CD14-positive monocyte (primary cell): ENCODE measurements around the gene TBX15. TPM values are rescaled to one million over a fixed set of nuclear protein-coding genes. Genes with fewer than 3 reads are reported as not detected.

Experiments
- DNase-seq, 3 donors: peaks; one replicate each; pipeline ENCODE4 v3.0.0-alpha.2; 2011 to 2022
- H2AFZ ChIP-seq: 2 replicates; pipeline ENCODE4 v1.6.0; 2012; ENCODE audit warnings: mild to moderate bottlenecking, low read depth, low read length, inconsistent platforms; ENCODE audit not compliant: insufficient read depth, poor library complexity, severe bottlenecking
- H3K27ac ChIP-seq, 2 donors: 1 replicate in 1 of 2; 2 replicates in 1 of 2; pipeline ENCODE4 v1.5.1; 2012 to 2013; ENCODE audit warnings: low read length in 2 of 2, control low read depth in 1 of 2, inconsistent platforms in 1 of 2, low read depth in 1 of 2, mild to moderate bottlenecking in 1 of 2
- H3K27me3 ChIP-seq, 2 donors: one replicate each; pipeline versions ENCODE4 v1.6.0 to v1.6.1; 2011 to 2013; ENCODE audit warnings: low read length in 2 of 2; ENCODE audit not compliant: control insufficient read depth in 2 of 2, insufficient read depth in 2 of 2
- H3K36me3 ChIP-seq, 2 donors: replicated peaks in 1 of 2; 1 replicate in 1 of 2; 2 replicates in 1 of 2; pipeline versions ENCODE4 v1.5.1 to v1.6.1; 2012 to 2013; ENCODE audit warnings: low read length in 2 of 2, control low read depth in 1 of 2, inconsistent platforms in 1 of 2, mild to moderate bottlenecking in 1 of 2; ENCODE audit not compliant: insufficient read depth in 2 of 2, control insufficient read depth in 1 of 2
- H3K4me1 ChIP-seq, 2 donors: 1 replicate in 1 of 2; 2 replicates in 1 of 2; pipeline versions ENCODE4 v1.5.1 to v1.6.1; 2012 to 2013; ENCODE audit warnings: low read length in 2 of 2, control low read depth in 1 of 2, inconsistent platforms in 1 of 2, mild to moderate bottlenecking in 1 of 2, moderate library complexity in 1 of 2; ENCODE audit not compliant: insufficient read depth in 2 of 2, control insufficient read depth in 1 of 2
- H3K4me2 ChIP-seq: replicated peaks from 2 replicates; pipeline ENCODE3; 2012; ENCODE audit warnings: low read length, moderate library complexity, mild to moderate bottlenecking; ENCODE audit not compliant: poor library complexity, severe bottlenecking; ENCODE audit errors: extremely low read depth
- H3K4me3 ChIP-seq, 3 experiments: fragments of 200-600 bp in 1 of 3; sonication (generic) in 1 of 3; replicated peaks in 1 of 3; 1 replicate in 2 of 3; 2 replicates in 1 of 3; pipeline ENCODE4 v1.5.1; 2011 to 2013; ENCODE audit warnings: low read length in 3 of 3, mild to moderate bottlenecking in 3 of 3, control low read depth in 2 of 3, low read depth in 2 of 3, inconsistent platforms in 1 of 3, moderate library complexity in 1 of 3
- H3K79me2 ChIP-seq: 2 replicates; pipeline ENCODE4 v1.6.0; 2012; ENCODE audit warnings: mild to moderate bottlenecking, control low read depth, inconsistent platforms, low read length, moderate library complexity; ENCODE audit not compliant: insufficient read depth
- H3K9ac ChIP-seq: 2 replicates; pipeline ENCODE4 v1.6.0; 2017; ENCODE audit warnings: low read length, mild to moderate bottlenecking; ENCODE audit not compliant: insufficient read depth, poor library complexity, severe bottlenecking
- H3K9me3 ChIP-seq, 2 donors: replicated peaks in 1 of 2; 1 replicate in 1 of 2; 2 replicates in 1 of 2; pipeline versions ENCODE4 v1.5.1 to v1.6.1; 2012 to 2013; ENCODE audit warnings: low read length in 2 of 2, control low read depth in 1 of 2; ENCODE audit not compliant: control insufficient read depth in 1 of 2, insufficient read depth in 1 of 2
- H4K20me1 ChIP-seq: 2 replicates; pipeline ENCODE4 v1.6.0; 2012; ENCODE audit warnings: mild to moderate bottlenecking, low read length, control low read depth, moderate library complexity; ENCODE audit not compliant: insufficient read depth
- H3K27ac Mint-ChIP-seq, 7 donors: one replicate each; pipeline ENCODE4 v1.8.0; 2020; ENCODE audit warnings: mild to moderate bottlenecking in 7 of 7, mixed read lengths in 7 of 7, moderate library complexity in 6 of 7, inconsistent platforms in 2 of 7
- H3K27me3 Mint-ChIP-seq, 3 donors: one replicate each; pipeline ENCODE4 v1.8.0; 2021 to 2022; ENCODE audit warnings: low read depth in 3 of 3, mild to moderate bottlenecking in 3 of 3, mixed read lengths in 3 of 3, moderate library complexity in 3 of 3, inconsistent platforms in 1 of 3
- H3K36me3 Mint-ChIP-seq, 2 donors: one replicate each; pipeline ENCODE4 v1.8.0; 2020; ENCODE audit warnings: mixed read lengths in 2 of 2, inconsistent platforms in 1 of 2, mild to moderate bottlenecking in 1 of 2
- H3K4me1 Mint-ChIP-seq: one replicate; pipeline ENCODE4 v1.8.0; 2020; ENCODE audit warnings: mild to moderate bottlenecking, mixed read lengths
- H3K4me3 Mint-ChIP-seq, 2 donors: one replicate each; pipeline ENCODE4 v1.8.0; 2020; ENCODE audit warnings: mild to moderate bottlenecking in 2 of 2, mixed read lengths in 2 of 2, moderate library complexity in 1 of 2
- H3K9me3 Mint-ChIP-seq, 7 donors: one replicate each; pipeline ENCODE4 v1.8.0; 2020 to 2022; ENCODE audit warnings: mixed read lengths in 7 of 7, mild to moderate bottlenecking in 6 of 7, moderate library complexity in 6 of 7, inconsistent platforms in 2 of 7
- WGBS: methylation state at CpG from one replicate; pipeline ENCODE4 v1.1.5; 2013; ENCODE audit warnings: missing lambda C conversion rate; ENCODE audit not compliant: insufficient coverage; 5-methylcytosine and 5-hydroxymethylcytosine counted together
- intact Hi-C, 2 donors: fragments of 100-400 bp; cut with micrococcal nuclease; formaldehyde crosslinking; loops; one replicate each; pipeline versions ENCODE4 v1.15.0 to v1.15.1; 2023
- polyA plus RNA-seq, 3 donors: library from polyadenylated mRNA; depleted of rRNA in 1 of 3; unstranded in 2 of 3; stranded (reverse) in 1 of 3; fragments of 300-500 nt in 2 of 3; fragments of >200 nt in 1 of 3; fragmentation: Illumina TruSeq in 2 of 3; gene quantifications; 1 replicate in 2 of 3; 2 replicates in 1 of 3; pipeline ENCODE4 v1.2.3, GENCODE V29; 2012 to 2021
- TF ChIP-seq, protein P1 (sequence below): fragments of 200-600 bp; IDR thresholded peaks from one replicate; pipeline ENCODE4 v1.8.0; 2022; ENCODE audit warnings: antibody characterized with exemption, mild to moderate bottlenecking

Gene TBX15
- polyA plus RNA-seq, 3 donors = not detected

DNA sequence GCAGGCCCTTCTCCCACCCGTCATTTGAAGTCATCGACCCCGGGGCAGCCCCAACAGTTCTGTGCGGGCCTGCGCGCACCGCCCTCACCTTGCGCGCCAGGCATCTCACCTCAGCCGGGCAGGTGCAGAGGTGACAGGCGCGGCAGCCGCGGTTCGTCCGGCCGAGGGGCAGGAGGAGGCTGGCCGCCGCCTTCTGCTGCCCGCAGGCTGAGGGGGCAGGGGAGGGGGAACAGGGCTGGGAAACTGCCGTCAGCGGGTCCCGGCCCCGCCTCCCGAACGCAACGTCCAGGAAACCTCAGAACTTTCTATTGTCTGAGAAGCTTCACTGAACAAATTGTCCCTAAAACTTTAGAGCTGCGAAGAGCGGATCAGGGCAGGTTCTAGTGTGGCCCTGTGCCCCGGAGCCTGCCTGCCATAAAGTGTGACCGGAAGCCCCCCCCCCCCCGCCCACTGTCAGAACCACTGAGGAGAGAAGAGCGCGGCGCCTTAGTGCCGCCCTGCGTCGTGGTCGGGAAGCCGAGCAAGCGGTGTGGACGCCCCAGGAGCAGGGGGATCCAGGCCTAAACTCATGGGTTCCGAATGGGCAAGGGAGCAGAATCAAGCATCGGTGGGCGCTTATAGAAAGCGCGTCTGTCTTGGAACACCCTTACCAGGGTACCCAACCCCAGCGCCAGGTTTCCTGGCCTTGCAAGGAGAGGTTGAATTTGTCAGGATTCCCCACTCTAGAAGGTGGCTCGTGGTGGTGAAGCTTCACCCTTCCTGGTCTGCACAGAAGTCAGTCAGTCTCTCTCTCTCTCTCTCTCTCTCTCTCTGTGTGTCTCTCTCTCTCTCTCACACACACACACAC, 13.3 kb upstream of the TBX15 start:
- peaks cover 9 to 14% of the 10 kb centered on the region in 2 donors for H3K36me3 Mint-ChIP-seq
- no peaks in the 10 kb centered on the region for H3K36me3 ChIP-seq
- H3K79me2 ChIP-seq = no peaks in the 10 kb centered on the region
- no peak overlapping the region for H3K9ac ChIP-seq
- intact Hi-C loops = no loop called here
- peaks cover 95 to 99% (median 97%) of the 10 kb centered on the region in 3 donors for H3K27me3 Mint-ChIP-seq
- H3K4me2 ChIP-seq = peak overlapping the region; percentile 74
- no peak overlapping the region for H3K27ac ChIP-seq
- H3K27me3 ChIP-seq = peaks cover 88 to 98% of the 10 kb centered on the region in 2 donors
- peaks cover 25 to 27% of the 10 kb centered on the region in 2 donors for H3K4me1 ChIP-seq
- H2AFZ ChIP-seq = peak overlapping the region; percentile 29
- H3K9me3 ChIP-seq = peaks cover 8 to 71% of the 10 kb centered on the region in 2 donors
- H4K20me1 ChIP-seq = no peaks in the 10 kb centered on the region
- TF ChIP-seq, protein P1, sequence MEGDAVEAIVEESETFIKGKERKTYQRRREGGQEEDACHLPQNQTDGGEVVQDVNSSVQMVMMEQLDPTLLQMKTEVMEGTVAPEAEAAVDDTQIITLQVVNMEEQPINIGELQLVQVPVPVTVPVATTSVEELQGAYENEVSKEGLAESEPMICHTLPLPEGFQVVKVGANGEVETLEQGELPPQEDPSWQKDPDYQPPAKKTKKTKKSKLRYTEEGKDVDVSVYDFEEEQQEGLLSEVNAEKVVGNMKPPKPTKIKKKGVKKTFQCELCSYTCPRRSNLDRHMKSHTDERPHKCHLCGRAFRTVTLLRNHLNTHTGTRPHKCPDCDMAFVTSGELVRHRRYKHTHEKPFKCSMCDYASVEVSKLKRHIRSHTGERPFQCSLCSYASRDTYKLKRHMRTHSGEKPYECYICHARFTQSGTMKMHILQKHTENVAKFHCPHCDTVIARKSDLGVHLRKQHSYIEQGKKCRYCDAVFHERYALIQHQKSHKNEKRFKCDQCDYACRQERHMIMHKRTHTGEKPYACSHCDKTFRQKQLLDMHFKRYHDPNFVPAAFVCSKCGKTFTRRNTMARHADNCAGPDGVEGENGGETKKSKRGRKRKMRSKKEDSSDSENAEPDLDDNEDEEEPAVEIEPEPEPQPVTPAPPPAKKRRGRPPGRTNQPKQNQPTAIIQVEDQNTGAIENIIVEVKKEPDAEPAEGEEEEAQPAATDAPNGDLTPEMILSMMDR = no peak
- peak overlapping the region in 3 of 7 donors; percentile 30 to 89 (median 87) for H3K27ac Mint-ChIP-seq
- no peak for DNase-seq
- H3K4me3 ChIP-seq = peak overlapping the region; percentile 9 to 65 (median 15)
- peaks cover 2 to 48% (median 32%) of the 10 kb centered on the region in 7 donors for H3K9me3 Mint-ChIP-seq
- H3K4me3 Mint-ChIP-seq = peak overlapping the region; percentile 66 to 94
- peaks cover 38% of the 10 kb centered on the region for H3K4me1 Mint-ChIP-seq
- 4% methylated on average over 39 of the region's 49 CpGs for WGBS

DNA sequence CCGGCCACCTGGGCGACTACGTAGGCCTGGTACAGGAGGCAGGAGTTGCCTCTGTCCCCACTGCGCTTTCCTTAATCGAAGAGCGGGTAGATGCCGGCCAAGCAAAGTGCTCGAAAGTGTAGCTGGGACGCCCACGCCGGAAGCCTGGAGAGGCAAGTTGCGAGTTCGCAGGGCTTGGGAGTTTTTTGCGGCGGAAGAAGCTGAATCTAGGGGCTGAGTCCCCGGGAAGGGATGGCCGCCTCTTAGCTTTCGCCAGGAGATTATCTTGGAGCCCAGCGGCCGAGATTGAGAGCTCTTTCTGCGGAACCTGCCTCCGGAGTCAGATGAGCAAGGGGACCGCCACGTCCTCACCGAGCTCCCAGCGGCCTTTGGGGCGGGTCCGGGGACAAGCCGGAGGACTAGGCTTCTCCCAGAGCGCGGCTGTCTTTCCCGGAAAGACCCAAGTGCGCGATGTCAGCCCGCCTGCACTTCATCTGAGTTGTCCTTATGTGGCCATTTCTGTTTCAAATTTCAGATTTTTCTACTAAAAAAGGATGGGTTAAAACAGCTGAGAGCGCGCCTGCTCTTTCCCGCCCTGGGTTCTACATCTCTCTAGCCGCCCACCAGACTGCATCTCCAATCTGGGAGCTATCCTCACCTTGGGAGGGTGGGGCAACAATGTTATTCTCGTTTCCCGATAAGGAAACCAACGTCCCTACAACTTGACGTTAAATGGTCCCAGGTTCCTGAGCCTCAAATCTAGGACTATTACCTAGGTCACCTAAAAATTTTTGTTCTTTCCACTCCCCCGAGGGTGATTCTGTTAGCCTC, 12.4 kb upstream of the TBX15 start:
- Histone ChIP-seq H3K4me3 (peak overlapping the region in 1 of 3 experiments; percentile 65), H3K79me2 (no peaks in the 10 kb centered on the region), H3K4me1 (peaks cover 25 to 27% of the 10 kb centered on the region in 2 donors), H3K27me3 (peaks cover 88 to 98% of the 10 kb centered on the region in 2 donors), H2AFZ (peak overlapping the region; percentile 29), H4K20me1 (no peaks in the 10 kb centered on the region), H3K27ac (no peak overlapping the region), H3K4me2 (peak overlapping the region; percentile 74), H3K36me3 (no peaks in the 10 kb centered on the region), H3K9me3 (peaks cover 8 to 70% of the 10 kb centered on the region in 2 donors), H3K9ac (no peak overlapping the region)
- no peak for DNase-seq
- WGBS = 5% methylated on average over 40 of the region's 44 CpGs
- Mint-ChIP-seq H3K36me3 (peaks cover 5 to 14% of the 10 kb centered on the region in 2 donors), H3K4me3 (peak overlapping the region; percentile 57 to 94), H3K9me3 (peaks cover 2 to 45% (median 27%) of the 10 kb centered on the region in 7 donors), H3K27me3 (peaks cover 95 to 99% (median 97%) of the 10 kb centered on the region in 3 donors), H3K4me1 (peaks cover 36% of the 10 kb centered on the region), H3K27ac (no peak overlapping the region)
- TF ChIP-seq, protein P1 = no peak
- intact Hi-C loops = no loop called here
